CD4-positive, CD25-positive, alpha-beta regulatory T cell (primary cell): ENCODE measurements around the gene GPC5. TPM values are rescaled to one million over a fixed set of nuclear protein-coding genes. Genes with fewer than 3 reads are reported as not detected.

Source experiments
- ATAC-seq, 2 donors: fragments of 150-1000 bp; cut with Tn5 transposase; one replicate each; pipeline ENCODE4 v1.10.0; 2021; ENCODE audit warnings: low read depth in 2 of 2, moderate number of reproducible peaks in 2 of 2, moderate library complexity in 1 of 2
- DNase-seq, 3 donors: peaks; one replicate each; pipeline versions ENCODE4 v3.0.0 to v3.0.0-alpha.2; 2012 to 2022; ENCODE audit warnings: mixed read lengths in 1 of 3
- H3K27ac ChIP-seq: one replicate; pipeline ENCODE4 v1.7.0; 2013; ENCODE audit warnings: mild to moderate bottlenecking, low read length; ENCODE audit not compliant: insufficient read depth, poor library complexity, severe bottlenecking
- H3K27me3 ChIP-seq: one replicate; pipeline ENCODE4 v1.7.0; 2013; ENCODE audit warnings: low read length; ENCODE audit not compliant: control insufficient read depth, insufficient read depth
- H3K36me3 ChIP-seq: one replicate; pipeline ENCODE4 v1.7.0; 2013; ENCODE audit warnings: mild to moderate bottlenecking, low read length, moderate library complexity; ENCODE audit not compliant: control insufficient read depth, insufficient read depth
- H3K4me1 ChIP-seq: 2 replicates; pipeline ENCODE4 v1.7.0; 2013; ENCODE audit warnings: mild to moderate bottlenecking, low read length; ENCODE audit not compliant: insufficient read depth, control insufficient read depth, poor library complexity, severe bottlenecking
- H3K4me3 ChIP-seq: one replicate; pipeline ENCODE4 v1.7.0; 2013; ENCODE audit warnings: low read depth, mild to moderate bottlenecking, low read length, moderate library complexity
- H3K9me3 ChIP-seq, 2 experiments: 1 replicate in 1 of 2; 2 replicates in 1 of 2; pipeline ENCODE4 v1.7.0; 2013; ENCODE audit warnings: low read length in 2 of 2, mild to moderate bottlenecking in 1 of 2, moderate library complexity in 1 of 2; ENCODE audit not compliant: control insufficient read depth in 2 of 2
- H3K27ac Mint-ChIP-seq, 3 donors: one replicate each; pipeline ENCODE4 v1.8.0; 2020 to 2022; ENCODE audit warnings: mild to moderate bottlenecking in 3 of 3, mixed read lengths in 3 of 3, moderate library complexity in 2 of 3
- H3K27me3 Mint-ChIP-seq: one replicate; pipeline ENCODE4 v1.8.0; 2022; ENCODE audit warnings: mild to moderate bottlenecking, mixed read lengths
- H3K36me3 Mint-ChIP-seq: one replicate; pipeline ENCODE4 v1.8.0; 2020; ENCODE audit warnings: mixed read lengths
- H3K4me1 Mint-ChIP-seq, 4 donors: one replicate each; pipeline ENCODE4 v1.8.0; 2020 to 2022; ENCODE audit warnings: mixed read lengths in 4 of 4, mild to moderate bottlenecking in 1 of 4
- H3K4me3 Mint-ChIP-seq, 4 donors: one replicate each; pipeline ENCODE4 v1.8.0; 2020 to 2022; ENCODE audit warnings: mild to moderate bottlenecking in 4 of 4, mixed read lengths in 4 of 4, moderate library complexity in 3 of 4
- H3K9me3 Mint-ChIP-seq, 7 donors: one replicate each; pipeline ENCODE4 v1.8.0; 2020 to 2022; ENCODE audit warnings: mixed read lengths in 7 of 7, mild to moderate bottlenecking in 3 of 7, moderate library complexity in 2 of 7
- polyA plus RNA-seq, 4 donors: library from polyadenylated mRNA; unstranded; fragments of 300-500 nt; fragmentation: Illumina TruSeq; gene quantifications; one replicate each; pipeline ENCODE4 v1.2.3, GENCODE V29; 2021
- total RNA-seq: library from RNA; stranded (reverse); gene quantifications from one replicate; pipeline ENCODE4 v1.2.3, GENCODE V29; 2022

GPC5 gene
- total and polyA plus RNA-seq, 5 donors from 2014 or later, result 0.29 to 0.81 (median 0.59) TPM; not detected in 2

DNA sequence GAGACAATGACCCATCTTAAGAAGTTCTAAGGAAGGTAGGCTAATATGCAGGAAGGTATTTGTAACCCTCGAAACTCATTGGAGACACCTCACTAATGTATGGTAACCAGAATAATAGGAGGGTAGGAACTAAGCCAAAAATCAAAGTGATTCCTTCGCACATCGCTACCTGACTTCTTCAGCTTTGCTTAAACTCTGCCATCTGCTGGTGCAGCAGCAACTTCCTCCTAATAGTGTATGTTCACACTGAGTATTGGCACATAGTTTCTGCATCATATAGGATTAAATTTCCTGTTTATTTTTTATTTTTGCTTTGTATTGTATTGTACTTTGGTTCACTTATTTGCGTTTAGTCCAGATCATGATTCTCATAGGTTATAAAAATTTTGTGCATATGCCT lies 676.2 kb downstream of the GPC5 start:
- H3K36me3 Mint-ChIP-seq, result no peaks in the 10 kb centered on the region
- H3K27ac Mint-ChIP-seq, result no peak overlapping the region
- Histone ChIP-seq H3K4me3 (no peak overlapping the region), H3K36me3 (no peaks in the 10 kb centered on the region), H3K9me3 (no peaks in the 10 kb centered on the region), H3K27me3 (no peaks in the 10 kb centered on the region), H3K27ac (no peak overlapping the region), H3K4me1 (no peaks in the 10 kb centered on the region)
- DNase-seq (no peak), ATAC-seq (no peak)
- H3K27me3 Mint-ChIP-seq, result no peaks in the 10 kb centered on the region
- no peaks in the 10 kb centered on the region for H3K4me1 Mint-ChIP-seq
- peaks cover 0 to 6% (median 2%) of the 10 kb centered on the region in 7 donors for H3K9me3 Mint-ChIP-seq
- H3K4me3 Mint-ChIP-seq, result no peak overlapping the region

DNA sequence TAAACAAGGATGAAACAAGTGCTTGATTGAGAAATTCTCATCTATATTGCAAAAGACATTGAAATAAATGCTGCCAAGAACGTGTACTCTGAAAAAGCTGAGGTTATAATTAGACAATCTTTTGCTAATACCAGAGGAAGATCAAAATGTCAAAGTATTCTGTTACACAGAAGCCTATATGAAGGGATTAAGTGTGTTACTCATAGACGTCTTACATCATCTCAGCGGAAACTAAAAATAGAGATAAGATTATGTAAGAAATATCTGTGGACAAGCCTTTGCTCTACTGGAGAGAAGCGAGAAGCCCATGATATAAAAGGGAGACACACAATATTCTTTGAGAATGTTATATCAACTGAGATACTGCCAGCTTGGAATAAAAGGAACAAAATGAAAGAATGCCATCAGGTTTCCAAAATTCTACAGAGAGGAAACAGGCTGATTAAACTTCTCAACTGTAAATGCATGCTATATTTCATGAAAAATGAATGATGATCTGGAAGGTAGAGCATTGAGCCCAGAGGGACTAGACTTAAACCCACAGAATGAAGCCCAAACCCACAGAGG lies 699.0 kb downstream of the GPC5 start:
- ATAC-seq (no peak), DNase-seq (no peak)
- no peak overlapping the region for H3K27ac Mint-ChIP-seq
- Histone ChIP-seq H3K4me3 (no peak overlapping the region), H3K27me3 (no peaks in the 10 kb centered on the region), H3K27ac (no peak overlapping the region), H3K9me3 (no peaks in the 10 kb centered on the region), H3K36me3 (no peaks in the 10 kb centered on the region), H3K4me1 (no peaks in the 10 kb centered on the region)
- no peak overlapping the region for H3K4me3 Mint-ChIP-seq
- peaks cover 0 to 15% (median 7%) of the 10 kb centered on the region in 7 donors for H3K9me3 Mint-ChIP-seq
- H3K36me3 Mint-ChIP-seq, result no peaks in the 10 kb centered on the region
- H3K4me1 Mint-ChIP-seq, result no peaks in the 10 kb centered on the region
- H3K27me3 Mint-ChIP-seq, result no peaks in the 10 kb centered on the region

- ATAC-seq (no peak), DNase-seq (no peak)
- H3K9me3 Mint-ChIP-seq, result peaks cover 0 to 8% (median 5%) of the 10 kb centered on the region in 7 donors
- Histone ChIP-seq H3K9me3 (no peaks in the 10 kb centered on the region), H3K4me1 (no peaks in the 10 kb centered on the region), H3K36me3 (no peaks in the 10 kb centered on the region), H3K27ac (no peak overlapping the region), H3K4me3 (no peak overlapping the region), H3K27me3 (no peaks in the 10 kb centered on the region)
- H3K4me3 Mint-ChIP-seq, result no peak overlapping the region
- H3K27me3 Mint-ChIP-seq, result no peaks in the 10 kb centered on the region
- H3K27ac Mint-ChIP-seq, result no peak overlapping the region
- H3K4me1 Mint-ChIP-seq, result no peaks in the 10 kb centered on the region
- no peaks in the 10 kb centered on the region for H3K36me3 Mint-ChIP-seq
Observed at GRCh38 chr13:92101801-92102200, 703.4 kb downstream of the GPC5 start.

DNA sequence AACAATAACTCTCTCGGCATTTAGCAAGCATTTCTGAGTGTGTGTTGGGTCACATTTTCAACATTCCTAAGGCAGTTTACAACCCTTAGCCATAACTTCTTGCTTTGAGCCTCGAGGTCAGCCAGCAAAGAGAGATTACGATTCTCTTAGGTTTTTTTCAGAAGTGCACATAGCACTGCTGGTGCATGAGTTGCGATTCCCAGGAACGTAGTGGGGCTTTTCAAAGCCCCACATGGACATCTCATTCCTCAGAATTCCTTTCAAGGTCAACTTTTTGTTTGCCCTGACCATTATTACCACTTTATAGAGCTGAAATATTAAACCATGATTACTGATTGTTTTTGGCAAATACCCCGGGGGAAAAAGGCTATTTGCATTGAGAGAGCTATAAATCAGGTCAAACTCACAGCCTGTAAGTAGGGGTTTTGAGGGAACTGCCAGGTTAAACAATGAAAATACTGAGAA lies 705.3 kb downstream of the GPC5 start:
- Mint-ChIP-seq H3K36me3 (no peaks in the 10 kb centered on the region), H3K4me3 (no peak overlapping the region), H3K27ac (no peak overlapping the region), H3K4me1 (no peaks in the 10 kb centered on the region), H3K9me3 (peaks cover 0 to 10% (median 5%) of the 10 kb centered on the region in 7 donors), H3K27me3 (no peaks in the 10 kb centered on the region)
- no peaks in the 10 kb centered on the region for H3K4me1 ChIP-seq
- DNase-seq (no peak), ATAC-seq (no peak)
- H3K9me3 ChIP-seq, result no peaks in the 10 kb centered on the region
- no peak overlapping the region for H3K4me3 ChIP-seq
- no peak overlapping the region for H3K27ac ChIP-seq
- H3K27me3 ChIP-seq, result no peaks in the 10 kb centered on the region
- H3K36me3 ChIP-seq, result no peaks in the 10 kb centered on the region

- Histone ChIP-seq H3K9me3 (no peaks in the 10 kb centered on the region), H3K4me1 (no peaks in the 10 kb centered on the region), H3K27me3 (no peaks in the 10 kb centered on the region), H3K36me3 (no peaks in the 10 kb centered on the region), H3K4me3 (no peak overlapping the region), H3K27ac (no peak overlapping the region)
- ATAC-seq (no peak), DNase-seq (no peak)
- Mint-ChIP-seq H3K36me3 (no peaks in the 10 kb centered on the region), H3K27me3 (no peaks in the 10 kb centered on the region), H3K4me3 (no peak overlapping the region), H3K4me1 (no peaks in the 10 kb centered on the region), H3K9me3 (peaks cover 0 to 7% (median 5%) of the 10 kb centered on the region in 7 donors), H3K27ac (no peak overlapping the region)
Observed at GRCh38 chr13:92122186-92122853, 723.9 kb downstream of the GPC5 start.

- Mint-ChIP-seq H3K4me1 (no peaks in the 10 kb centered on the region), H3K36me3 (no peaks in the 10 kb centered on the region), H3K9me3 (peaks cover 0 to 7% (median 3%) of the 10 kb centered on the region in 7 donors), H3K27me3 (no peaks in the 10 kb centered on the region), H3K27ac (no peak overlapping the region), H3K4me3 (no peak overlapping the region)
- ATAC-seq (no peak), DNase-seq (no peak)
- Histone ChIP-seq H3K36me3 (no peaks in the 10 kb centered on the region), H3K27me3 (no peaks in the 10 kb centered on the region), H3K9me3 (no peaks in the 10 kb centered on the region), H3K4me1 (no peaks in the 10 kb centered on the region), H3K27ac (no peak overlapping the region), H3K4me3 (no peak overlapping the region)
Observed at GRCh38 chr13:92126399-92126798, 728.0 kb downstream of the GPC5 start.

- Histone ChIP-seq H3K27ac (no peak overlapping the region), H3K9me3 (no peaks in the 10 kb centered on the region), H3K4me3 (no peak overlapping the region), H3K27me3 (no peaks in the 10 kb centered on the region), H3K36me3 (no peaks in the 10 kb centered on the region), H3K4me1 (no peaks in the 10 kb centered on the region)
- Mint-ChIP-seq H3K9me3 (peaks cover 0 to 13% (median 4%) of the 10 kb centered on the region in 7 donors), H3K4me1 (no peaks in the 10 kb centered on the region), H3K36me3 (no peaks in the 10 kb centered on the region), H3K27ac (no peak overlapping the region), H3K4me3 (no peak overlapping the region), H3K27me3 (no peaks in the 10 kb centered on the region)
- DNase-seq (no peak), ATAC-seq (no peak)
Observed at GRCh38 chr13:92135509-92135908, 737.1 kb downstream of the GPC5 start.
